HG03378 (cell line): ENCODE data around the gene ROR1.
"Not testable (repeated sequence)": the region's sequence is repeated elsewhere in the genome, so short reads cannot be mapped to it uniquely, and the experiment has no call there.

Source experiments
- ATAC-seq: cut with Tn5 transposase; IDR thresholded peaks from one replicate; pipeline ENCODE4 v1.9.1; 2021; ENCODE audit warnings: mild to moderate bottlenecking, moderate library complexity; ENCODE audit not compliant: unreplicated experiment

Gene ROR1

GRCh38 chr1:63819795-63820194 is 46.0 kb downstream of the ROR1 start:
- ATAC-seq: no peak

GRCh38 chr1:63821091-63822005 is 47.5 kb downstream of the ROR1 start:
- ATAC-seq: no peak

- no peak for ATAC-seq
Measured at GRCh38 chr1:63822540-63822939, 48.7 kb downstream of the ROR1 start.

GRCh38 chr1:63824451-63824850 is 50.6 kb downstream of the ROR1 start:
- ATAC-seq: no peak

- no peak for ATAC-seq
Measured at GRCh38 chr1:63825111-63825510, 51.3 kb downstream of the ROR1 start.

- ATAC-seq: not testable (repeated sequence)
Measured at GRCh38 chr1:63826246-63826861, 52.5 kb downstream of the ROR1 start.

- no peak for ATAC-seq
Measured at GRCh38 chr1:63827411-63828321, 53.8 kb downstream of the ROR1 start.

GRCh38 chr1:63828322-63829044 is 54.7 kb downstream of the ROR1 start:
- peak; percentile 93 for ATAC-seq

GRCh38 chr1:63829349-63830327 is 55.8 kb downstream of the ROR1 start:
- ATAC-seq: no peak

- no peak for ATAC-seq
Measured at GRCh38 chr1:63831409-63831808, 57.6 kb downstream of the ROR1 start.

GRCh38 chr1:63833363-63834119 is 59.7 kb downstream of the ROR1 start:
- no peak for ATAC-seq

- no peak for ATAC-seq
Measured at GRCh38 chr1:63835128-63835527, 61.3 kb downstream of the ROR1 start.

GRCh38 chr1:63836374-63836773 is 62.6 kb downstream of the ROR1 start:
- no peak for ATAC-seq

- no peak for ATAC-seq
Measured at GRCh38 chr1:63836830-63837229, 63.0 kb downstream of the ROR1 start.

GRCh38 chr1:63843010-63843409 is 69.2 kb downstream of the ROR1 start:
- no peak for ATAC-seq

- ATAC-seq: no peak
Measured at GRCh38 chr1:63843884-63844283, 70.1 kb downstream of the ROR1 start.

GRCh38 chr1:63845346-63845745 is 71.5 kb downstream of the ROR1 start:
- no peak for ATAC-seq

- ATAC-seq: no peak
Measured at GRCh38 chr1:63847308-63847910, 73.6 kb downstream of the ROR1 start.
